PC-9 (cell line): ENCODE measurements around the gene ABHD8. TPM values are rescaled to one million over a fixed set of nuclear protein-coding genes. Genes with fewer than 3 reads are reported as not detected.
A peak's percentile ranks its signal among the peaks of the same experiment; 100 is the strongest.

Experiments
- BruUV-seq: library from RNA; stranded (reverse); fragments of 400-500 nt; replicated peaks from 2 replicates; lab custom pipeline; 2021; lab: Mats Ljungman, UMichigan
- CTCF ChIA-PET: fragments of 300-600 bp; sonication (Branson Sonifier 250); formaldehyde crosslinking; loops from one replicate; lab custom pipeline; 2022; ENCODE audit warnings: antibody characterized with exemption; lab: Charles Lee
- POLR2A ChIA-PET: fragments of 300-600 bp; sonication (Branson Sonifier 250); formaldehyde crosslinking; loops from one replicate; lab custom pipeline; 2022; ENCODE audit warnings: antibody characterized with exemption; ENCODE audit not compliant: unreplicated experiment; lab: Charles Lee
- DNase-seq, 2 experiments: peaks; one replicate each; pipeline versions ENCODE4 v3.0.0 to v3.0.0-alpha.2; 2015 to 2022; ENCODE audit warnings: mixed read lengths in 1 of 2
- H2AFZ ChIP-seq: fragments of 200-600 bp; sonication (generic); 2 replicates; pipeline ENCODE4 v1.8.1; 2017; ENCODE audit warnings: antibody characterized with exemption
- H3F3A ChIP-seq: fragments of 200-600 bp; sonication (generic); 2 replicates; pipeline ENCODE4 v1.8.1; 2017; ENCODE audit warnings: antibody characterized with exemption, mild to moderate bottlenecking, low read depth; ENCODE audit not compliant: insufficient read depth
- H3K27ac ChIP-seq: fragments of 200-600 bp; sonication (generic); 2 replicates; pipeline ENCODE4 v1.6.1; 2016; ENCODE audit warnings: mixed run types
- H3K27me3 ChIP-seq: fragments of 200-600 bp; sonication (generic); 2 replicates; pipeline ENCODE4 v1.6.1; 2016; ENCODE audit warnings: low read depth, mixed run types; ENCODE audit not compliant: insufficient read depth
- H3K36me3 ChIP-seq: fragments of 200-600 bp; sonication (generic); 2 replicates; pipeline ENCODE4 v1.6.1; 2016; ENCODE audit warnings: low read depth, mixed run types
- H3K4me1 ChIP-seq: fragments of 200-600 bp; sonication (generic); replicated peaks from 2 replicates; pipeline ENCODE4 v1.6.1; 2016; ENCODE audit warnings: mixed run types; ENCODE audit not compliant: insufficient read depth
- H3K4me2 ChIP-seq: fragments of 200-600 bp; sonication (generic); 2 replicates; pipeline ENCODE4 v1.6.1; 2017; ENCODE audit warnings: mixed run types
- H3K4me3 ChIP-seq: fragments of 200-600 bp; sonication (generic); 2 replicates; pipeline ENCODE4 v1.6.1; 2016; ENCODE audit warnings: mixed run types
- H3K79me2 ChIP-seq: fragments of 200-600 bp; sonication (generic); 2 replicates; pipeline ENCODE4 v1.6.1; 2017; ENCODE audit warnings: low read depth, mixed run types
- H3K9me2 ChIP-seq: fragments of 200-600 bp; sonication (generic); 2 replicates; pipeline ENCODE4 v1.8.1; 2017; ENCODE audit warnings: mild to moderate bottlenecking; ENCODE audit not compliant: insufficient read depth
- H3K9me3 ChIP-seq: fragments of 200-600 bp; sonication (generic); 2 replicates; pipeline ENCODE4 v1.8.1; 2016; ENCODE audit warnings: low read depth; ENCODE audit not compliant: insufficient read depth
- H4K20me1 ChIP-seq: fragments of 200-600 bp; sonication (generic); 2 replicates; pipeline ENCODE4 v1.8.1; 2017; ENCODE audit not compliant: insufficient read depth
- CTCF ChIP-seq: fragments of 200-600 bp; sonication (generic); conservative IDR thresholded peaks from 2 replicates; pipeline ENCODE4 v1.6.1; 2017; ENCODE audit warnings: mixed run types, antibody characterized with exemption, mild to moderate bottlenecking, moderate library complexity
- EZH2 ChIP-seq: fragments of 200-600 bp; sonication (generic); IDR thresholded peaks from 2 replicates; pipeline ENCODE4 v1.8.0; 2017; ENCODE audit warnings: antibody characterized with exemption, low read depth
- intact Hi-C: fragments of 100-400 bp; cut with micrococcal nuclease; formaldehyde crosslinking; loops from one replicate; pipeline ENCODE4 v1.10.0; 2022; ENCODE audit not compliant: unreplicated experiment
- total RNA-seq: library from RNA; stranded (reverse); gene quantifications from 2 replicates; pipeline ENCODE4 v1.2.3, GENCODE V29; 2021

The ABHD8 gene
- total RNA-seq, 1 experiment from 2014 or later = 37.5 TPM

GRCh38 chr19:17249887-17250548, 53.2 kb downstream of the ABHD8 start:
- DNase-seq = peak in 1 of 2 experiments; percentile 31
- TF ChIP-seq EZH2 (no peak), CTCF (no peak)
- Histone ChIP-seq H3F3A (peaks cover 52% of the 10 kb centered on the region), H3K27me3 (no peaks in the 10 kb centered on the region), H3K79me2 (peaks cover 7% of the 10 kb centered on the region; the same call in 1 of the 2 replicates), H3K36me3 (no peaks in the 10 kb centered on the region), H4K20me1 (no peaks in the 10 kb centered on the region), H3K9me3 (no peaks in the 10 kb centered on the region), H3K4me3 (no peak overlapping the region), H3K9me2 (no peaks in the 10 kb centered on the region), H3K4me1 (peaks cover 46% of the 10 kb centered on the region), H3K4me2 (peak overlapping the region; percentile 29), H2AFZ (no peak overlapping the region), H3K27ac (peak overlapping the region; percentile 95)
- ChIA-PET CTCF (interaction anchor here (0.6 kb wide), 1 partner anchor 16 kb away, joined by 6 read pairs; no protein-coding TSS in a partner anchor), POLR2A (no interaction called here)
- intact Hi-C loops = no loop called here
- BruUV-seq = no TSS peak

- Histone ChIP-seq H3F3A (peaks cover 45% of the 10 kb centered on the region), H3K4me1 (peaks cover 41% of the 10 kb centered on the region), H3K4me3 (peak overlapping the region; percentile 61; the same call in 1 of the 2 replicates), H2AFZ (peak overlapping the region; percentile 40), H3K9me2 (no peaks in the 10 kb centered on the region), H4K20me1 (peaks cover 7% of the 10 kb centered on the region), H3K27me3 (no peaks in the 10 kb centered on the region), H3K27ac (peak overlapping the region; percentile 95), H3K9me3 (no peaks in the 10 kb centered on the region), H3K36me3 (no peaks in the 10 kb centered on the region), H3K4me2 (peak overlapping the region; percentile 86), H3K79me2 (peaks cover 25% of the 10 kb centered on the region)
- intact Hi-C loops = no loop called here
- CTCF ChIA-PET = interaction anchor here (0.6 to 1.5 kb wide), 4 partner anchors 12 to 530 kb away, joined by 3 to 9 read pairs (median 4); partner anchors contain the start of gene MRPL34
- peak; percentile 85 to 98 for DNase-seq
- TF ChIP-seq EZH2 (no peak), CTCF (no peak)
- POLR2A ChIA-PET = interaction anchor here (1.9 kb wide), 1 partner anchor 19 kb away, joined by 8 read pairs; the partner anchor contains the start of gene BABAM1
- BruUV-seq = TSS peak; percentile 69
Measured at GRCh38 chr19:17248011-17248776, 55.0 kb downstream of the ABHD8 start.

GRCh38 chr19:17246681-17247425, 56.4 kb downstream of the ABHD8 start:
- Histone ChIP-seq H3K9me2 (no peaks in the 10 kb centered on the region), H3K4me2 (peak overlapping the region; percentile 86), H4K20me1 (peaks cover 20% of the 10 kb centered on the region), H2AFZ (peak overlapping the region; percentile 41; the same call in 1 of the 2 replicates), H3K4me3 (peak overlapping the region; percentile 61; the same call in 1 of the 2 replicates), H3K9me3 (no peaks in the 10 kb centered on the region), H3K79me2 (peaks cover 38% of the 10 kb centered on the region), H3K27ac (peak overlapping the region; percentile 95), H3F3A (peaks cover 37% of the 10 kb centered on the region), H3K4me1 (peaks cover 54% of the 10 kb centered on the region), H3K27me3 (no peaks in the 10 kb centered on the region), H3K36me3 (no peaks in the 10 kb centered on the region)
- TSS peak; percentile 49 for BruUV-seq
- no peak for TF ChIP-seq EZH2
- no peak for TF ChIP-seq CTCF
- POLR2A ChIA-PET = interaction anchor here (0.5 kb wide), 1 partner anchor 21 kb away, joined by 3 read pairs; the partner anchor contains the start of gene OCEL1
- CTCF ChIA-PET = no interaction called here
- DNase-seq = peak in 1 of 2 experiments; percentile 53
- intact Hi-C loops = loop anchor here (1.0 to 2.0 kb wide), 2 partner anchors 14 to 20 kb away; partner anchors contain the start of gene BABAM1
